ENCODE data around the gene PLEKHM2. TPM values are rescaled to one million over a fixed set of nuclear protein-coding genes. Genes with fewer than 3 reads are reported as not detected.

Gene PLEKHM2
- total RNA-seq, 1 donor = 132 TPM

DNA sequence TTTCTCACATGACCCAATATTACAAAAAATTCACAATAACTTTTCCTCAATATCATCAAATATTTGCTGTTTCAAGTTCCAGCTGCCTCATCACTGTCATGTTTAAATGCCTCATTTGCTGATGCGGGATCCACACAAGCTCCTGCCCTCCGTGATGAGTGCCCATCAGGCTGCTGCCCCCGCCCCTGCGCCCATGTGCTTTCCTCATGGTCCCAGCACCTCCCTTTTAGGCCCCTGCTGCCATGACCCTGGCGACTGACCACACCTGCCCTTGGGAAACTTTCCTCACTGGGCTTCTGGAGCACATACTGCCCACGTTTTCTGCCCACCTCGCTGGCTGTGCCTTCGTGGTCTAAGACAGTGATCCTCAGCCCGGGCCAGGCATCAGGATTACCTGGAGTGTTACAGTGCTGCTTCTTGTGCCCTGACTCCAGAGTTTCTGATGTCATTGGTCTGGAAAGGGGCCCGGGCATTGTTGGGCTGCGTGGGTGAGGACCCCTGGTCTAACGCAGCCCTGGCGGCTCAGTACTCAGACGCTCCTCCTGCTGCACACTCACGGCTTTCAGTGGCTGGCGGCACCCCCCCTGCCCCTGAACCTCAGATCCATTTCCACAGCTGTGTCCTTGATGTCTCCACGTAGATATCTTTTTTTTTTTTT lies 20.5 kb downstream of the PLEKHM2 start:
- Histone ChIP-seq H3K4me2 (ENCODE audit: insufficient read depth, low read length) (peak overlapping the region; percentile 83), H3K4me3 (ENCODE audit: insufficient read depth, low read length) (no peak overlapping the region), H3K27ac (ENCODE audit: low read depth, low read length) (peak overlapping the region; percentile 96), H3K27me3 (ENCODE audit: insufficient read depth, low read length) (no peaks in the 10 kb centered on the region), H3K79me2 (ENCODE audit: insufficient read depth, low read length) (peaks cover 86% of the 10 kb centered on the region), H3K36me3 (ENCODE audit: insufficient read depth, low read length) (peaks cover 12% of the 10 kb centered on the region), H3K4me1 (ENCODE audit: insufficient read depth, low read length) (peaks cover 27% of the 10 kb centered on the region), H2AFZ (ENCODE audit: low read length) (no peak overlapping the region), H3K9me3 (ENCODE audit: low read depth, low read length) (no peaks in the 10 kb centered on the region), H4K20me1 (ENCODE audit: insufficient read depth, low read length) (peaks cover 15% of the 10 kb centered on the region)
- peak; percentile 66 for DNase-seq (ENCODE audit: insufficient read length, low spot score, missing footprints)
- no peak for TF ChIP-seq CTCF (IDR thresholded peaks at IDR 0.05; ENCODE audit: extremely low read depth, low read depth, low read length)

DNA sequence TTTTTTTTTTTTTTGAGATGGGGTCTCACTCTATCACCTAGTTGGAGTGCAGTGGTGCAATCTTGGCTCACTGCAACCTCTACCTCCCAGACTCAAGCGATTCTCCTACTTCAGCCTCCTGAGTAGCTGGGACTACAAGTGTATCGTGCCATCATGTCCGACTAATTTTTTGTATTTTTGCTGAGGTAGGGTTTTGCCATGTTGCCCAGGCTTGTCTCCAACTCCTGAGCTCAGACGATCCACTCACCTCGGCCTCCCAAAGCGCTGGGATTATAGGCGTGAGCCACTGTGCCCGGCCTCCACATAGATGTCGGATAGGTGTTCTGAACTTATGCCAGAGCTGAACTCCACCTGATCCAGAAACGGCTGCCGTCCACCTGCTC lies 21.1 kb downstream of the PLEKHM2 start:
- Histone ChIP-seq H3K36me3 (ENCODE audit: insufficient read depth, low read length) (peaks cover 12% of the 10 kb centered on the region), H3K27ac (ENCODE audit: low read depth, low read length) (no peak overlapping the region), H3K4me1 (ENCODE audit: insufficient read depth, low read length) (peaks cover 26% of the 10 kb centered on the region), H3K4me2 (ENCODE audit: insufficient read depth, low read length) (no peak overlapping the region), H4K20me1 (ENCODE audit: insufficient read depth, low read length) (peaks cover 9% of the 10 kb centered on the region), H3K4me3 (ENCODE audit: insufficient read depth, low read length) (no peak overlapping the region), H3K79me2 (ENCODE audit: insufficient read depth, low read length) (peaks cover 84% of the 10 kb centered on the region), H2AFZ (ENCODE audit: low read length) (no peak overlapping the region), H3K9me3 (ENCODE audit: low read depth, low read length) (no peaks in the 10 kb centered on the region), H3K27me3 (ENCODE audit: insufficient read depth, low read length) (no peaks in the 10 kb centered on the region)
- no peak for TF ChIP-seq CTCF (IDR thresholded peaks at IDR 0.05; ENCODE audit: extremely low read depth, low read depth, low read length)
- no peak for DNase-seq (ENCODE audit: insufficient read length, low spot score, missing footprints)

DNA sequence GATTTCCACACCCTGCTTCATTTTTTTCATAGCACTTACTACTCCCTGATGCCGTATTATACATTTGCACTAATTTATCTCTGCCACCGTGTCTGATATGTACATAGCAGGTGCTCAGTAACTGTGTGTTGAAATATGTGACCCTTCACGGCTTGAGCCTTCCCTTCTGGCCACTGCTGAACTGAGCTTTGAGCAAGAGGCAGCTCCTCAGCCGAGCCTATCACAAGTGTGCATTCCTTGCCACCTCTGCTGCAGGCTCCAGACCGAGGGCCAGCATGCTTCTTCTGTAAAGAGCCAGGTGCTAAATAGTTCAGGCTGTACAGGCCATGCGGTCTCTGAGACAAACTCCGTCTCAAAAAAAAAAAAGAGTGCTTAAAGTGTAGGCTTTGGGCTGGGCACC lies 22.6 kb downstream of the PLEKHM2 start:
- H4K20me1 ChIP-seq (ENCODE audit: insufficient read depth, low read length) = peaks cover 6% of the 10 kb centered on the region
- peaks cover 22% of the 10 kb centered on the region for H3K4me1 ChIP-seq (ENCODE audit: insufficient read depth, low read length)
- no peak overlapping the region for H3K4me2 ChIP-seq (ENCODE audit: insufficient read depth, low read length)
- peaks cover 85% of the 10 kb centered on the region for H3K79me2 ChIP-seq (ENCODE audit: insufficient read depth, low read length)
- H3K9me3 ChIP-seq (ENCODE audit: low read depth, low read length) = no peaks in the 10 kb centered on the region
- H3K36me3 ChIP-seq (ENCODE audit: insufficient read depth, low read length) = peaks cover 8% of the 10 kb centered on the region
- no peak overlapping the region for H3K27ac ChIP-seq (ENCODE audit: low read depth, low read length)
- H3K27me3 ChIP-seq (ENCODE audit: insufficient read depth, low read length) = no peaks in the 10 kb centered on the region
- peak; percentile 37 for DNase-seq (ENCODE audit: insufficient read length, low spot score, missing footprints)
- no peak overlapping the region for H3K4me3 ChIP-seq (ENCODE audit: insufficient read depth, low read length)
- H2AFZ ChIP-seq (ENCODE audit: low read length) = no peak overlapping the region
- TF ChIP-seq CTCF (IDR thresholded peaks at IDR 0.05; ENCODE audit: extremely low read depth, low read depth, low read length) = no peak

GRCh38 chr1:15707239-15707925 lies 23.3 kb downstream of the PLEKHM2 start:
- peak; percentile 30 for DNase-seq (ENCODE audit: insufficient read length, low spot score, missing footprints)
- no peak overlapping the region for H2AFZ ChIP-seq (ENCODE audit: low read length)
- peaks cover 10% of the 10 kb centered on the region for H4K20me1 ChIP-seq (ENCODE audit: insufficient read depth, low read length)
- no peak overlapping the region for H3K4me2 ChIP-seq (ENCODE audit: insufficient read depth, low read length)
- H3K9me3 ChIP-seq (ENCODE audit: low read depth, low read length) = no peaks in the 10 kb centered on the region
- peaks cover 22% of the 10 kb centered on the region for H3K4me1 ChIP-seq (ENCODE audit: insufficient read depth, low read length)
- H3K36me3 ChIP-seq (ENCODE audit: insufficient read depth, low read length) = peaks cover 8% of the 10 kb centered on the region
- peaks cover 83% of the 10 kb centered on the region for H3K79me2 ChIP-seq (ENCODE audit: insufficient read depth, low read length)
- TF ChIP-seq CTCF (IDR thresholded peaks at IDR 0.05; ENCODE audit: extremely low read depth, low read depth, low read length) = no peak
- H3K4me3 ChIP-seq (ENCODE audit: insufficient read depth, low read length) = no peak overlapping the region
- H3K27ac ChIP-seq (ENCODE audit: low read depth, low read length) = no peak overlapping the region
- H3K27me3 ChIP-seq (ENCODE audit: insufficient read depth, low read length) = no peaks in the 10 kb centered on the region

Data from osteoblast (primary cell).